IPS-18a (cell line): ENCODE results near the gene HOXD13.

Source experiments
- H3K27ac ChIP-seq: one replicate; pipeline ENCODE4 v1.5.1; 2013; ENCODE audit warnings: low read length
- H3K27me3 ChIP-seq: one replicate; pipeline ENCODE4 v1.6.1; 2013; ENCODE audit warnings: mild to moderate bottlenecking, low read length; ENCODE audit not compliant: control insufficient read depth, insufficient read depth
- H3K36me3 ChIP-seq: one replicate; pipeline ENCODE4 v1.6.1; 2013; ENCODE audit warnings: low read depth, low read length; ENCODE audit not compliant: control insufficient read depth
- H3K4me1 ChIP-seq: one replicate; pipeline ENCODE4 v1.6.1; 2013; ENCODE audit warnings: low read depth, low read length; ENCODE audit not compliant: control insufficient read depth
- H3K4me3 ChIP-seq: one replicate; pipeline ENCODE4 v1.5.1; 2013; ENCODE audit warnings: low read length
- H3K9ac ChIP-seq: one replicate; pipeline ENCODE4 v1.6.1; 2013; ENCODE audit warnings: mild to moderate bottlenecking, low read length, moderate library complexity
- H3K9me3 ChIP-seq: one replicate; pipeline ENCODE4 v1.6.1; 2013; ENCODE audit warnings: low read depth, low read length; ENCODE audit not compliant: control insufficient read depth

The HOXD13 gene

GRCh38 chr2:176090862-176091261 is 1.7 kb upstream of the HOXD13 start:
- Histone ChIP-seq H3K36me3 (no peaks in the 10 kb centered on the region), H3K27ac (no peak overlapping the region), H3K4me3 (no peak overlapping the region), H3K9ac (no peak overlapping the region), H3K4me1 (no peaks in the 10 kb centered on the region), H3K27me3 (peaks cover 100% of the 10 kb centered on the region), H3K9me3 (no peaks in the 10 kb centered on the region)

- Histone ChIP-seq H3K27ac (no peak overlapping the region), H3K4me3 (no peak overlapping the region), H3K36me3 (no peaks in the 10 kb centered on the region), H3K9me3 (no peaks in the 10 kb centered on the region), H3K4me1 (peaks cover 4% of the 10 kb centered on the region), H3K27me3 (peaks cover 100% of the 10 kb centered on the region), H3K9ac (no peak overlapping the region)
Observed at GRCh38 chr2:176091329-176092258, 927 bp upstream of the HOXD13 start.

- H3K4me3 ChIP-seq, result peak overlapping the region; percentile 31
- no peak overlapping the region for H3K9ac ChIP-seq
- H3K27me3 ChIP-seq, result peaks cover 100% of the 10 kb centered on the region
- peaks cover 10% of the 10 kb centered on the region for H3K4me1 ChIP-seq
- no peak overlapping the region for H3K27ac ChIP-seq
- H3K9me3 ChIP-seq, result no peaks in the 10 kb centered on the region
- H3K36me3 ChIP-seq, result no peaks in the 10 kb centered on the region
Observed at GRCh38 chr2:176093145-176093897, 800 bp downstream of the HOXD13 start.

- H3K4me3 ChIP-seq, result no peak overlapping the region
- peaks cover 100% of the 10 kb centered on the region for H3K27me3 ChIP-seq
- H3K9ac ChIP-seq, result no peak overlapping the region
- no peaks in the 10 kb centered on the region for H3K9me3 ChIP-seq
- H3K36me3 ChIP-seq, result no peaks in the 10 kb centered on the region
- peaks cover 15% of the 10 kb centered on the region for H3K4me1 ChIP-seq
- no peak overlapping the region for H3K27ac ChIP-seq
Observed at GRCh38 chr2:176093898-176094249, 1.4 kb downstream of the HOXD13 start.

- H3K4me1 ChIP-seq, result peaks cover 17% of the 10 kb centered on the region
- H3K27ac ChIP-seq, result no peak overlapping the region
- H3K27me3 ChIP-seq, result peaks cover 100% of the 10 kb centered on the region
- no peak overlapping the region for H3K4me3 ChIP-seq
- no peaks in the 10 kb centered on the region for H3K9me3 ChIP-seq
- no peaks in the 10 kb centered on the region for H3K36me3 ChIP-seq
- H3K9ac ChIP-seq, result no peak overlapping the region
Observed at GRCh38 chr2:176094349-176094748, 1.8 kb downstream of the HOXD13 start.

GRCh38 chr2:176095421-176095820 is 2.9 kb downstream of the HOXD13 start:
- Histone ChIP-seq H3K9me3 (no peaks in the 10 kb centered on the region), H3K4me1 (peaks cover 17% of the 10 kb centered on the region), H3K27ac (no peak overlapping the region), H3K9ac (no peak overlapping the region), H3K27me3 (peaks cover 100% of the 10 kb centered on the region), H3K4me3 (no peak overlapping the region), H3K36me3 (no peaks in the 10 kb centered on the region)

- peaks cover 17% of the 10 kb centered on the region for H3K4me1 ChIP-seq
- no peaks in the 10 kb centered on the region for H3K9me3 ChIP-seq
- H3K36me3 ChIP-seq, result no peaks in the 10 kb centered on the region
- H3K4me3 ChIP-seq, result peak overlapping the region; percentile 21
- no peak overlapping the region for H3K27ac ChIP-seq
- no peak overlapping the region for H3K9ac ChIP-seq
- peaks cover 100% of the 10 kb centered on the region for H3K27me3 ChIP-seq
Observed at GRCh38 chr2:176096243-176096985, 3.9 kb downstream of the HOXD13 start.

- peaks cover 100% of the 10 kb centered on the region for H3K27me3 ChIP-seq
- H3K9ac ChIP-seq, result no peak overlapping the region
- H3K36me3 ChIP-seq, result no peaks in the 10 kb centered on the region
- no peaks in the 10 kb centered on the region for H3K9me3 ChIP-seq
- H3K4me3 ChIP-seq, result peak overlapping the region; percentile 36
- H3K4me1 ChIP-seq, result peaks cover 17% of the 10 kb centered on the region
- H3K27ac ChIP-seq, result no peak overlapping the region
Observed at GRCh38 chr2:176096986-176097819, 4.7 kb downstream of the HOXD13 start.

GRCh38 chr2:176097820-176098365 is 5.4 kb downstream of the HOXD13 start:
- Histone ChIP-seq H3K4me1 (peaks cover 17% of the 10 kb centered on the region), H3K27ac (no peak overlapping the region), H3K4me3 (peak overlapping the region; percentile 36), H3K36me3 (no peaks in the 10 kb centered on the region), H3K9me3 (no peaks in the 10 kb centered on the region), H3K27me3 (peaks cover 100% of the 10 kb centered on the region), H3K9ac (no peak overlapping the region)

- H3K9ac ChIP-seq, result no peak overlapping the region
- H3K9me3 ChIP-seq, result no peaks in the 10 kb centered on the region
- peaks cover 100% of the 10 kb centered on the region for H3K27me3 ChIP-seq
- peak overlapping the region; percentile 5 for H3K4me3 ChIP-seq
- peaks cover 17% of the 10 kb centered on the region for H3K4me1 ChIP-seq
- no peaks in the 10 kb centered on the region for H3K36me3 ChIP-seq
- H3K27ac ChIP-seq, result no peak overlapping the region
Observed at GRCh38 chr2:176098366-176099158, 6.0 kb downstream of the HOXD13 start.
